Amniotic stem cell (primary cell): ENCODE data around the gene RRAD.

Experiments
- DNase-seq: peaks from one replicate; lab custom pipeline; 2025; lab: John Stamatoyannopoulos, UW

Gene RRAD

GRCh38 chr16:66881014-66881417 is 44.3 kb downstream of the RRAD start:
- DNase-seq, result no peak

GRCh38 chr16:66880288-66881013 is 44.9 kb downstream of the RRAD start, which contains the start of gene PDP2:
PDP2 (plus strand) TSS chr16:66880515; CDS start chr16:66884285, 3,770 bp downstream.
- DNase-seq, result peak; percentile 86

GRCh38 chr16:66878067-66878466 is 47.3 kb downstream of the RRAD start:
- no peak for DNase-seq

GRCh38 chr16:66874079-66874775 is 51.1 kb downstream of the RRAD start:
- DNase-seq, result no peak

GRCh38 chr16:66873685-66874055 is 51.7 kb downstream of the RRAD start:
- DNase-seq, result no peak

GRCh38 chr16:66872943-66873684 is 52.2 kb downstream of the RRAD start:
- DNase-seq, result peak; percentile 97

GRCh38 chr16:66872559-66872942 is 52.8 kb downstream of the RRAD start:
- DNase-seq, result no peak

- DNase-seq, result no peak
These were observed 53.5 kb downstream of the RRAD start for GRCh38 chr16:66871840-66872239.
